H1 (cell line): ENCODE data around the gene ITPK1. TPM values are rescaled to one million over a fixed set of nuclear protein-coding genes. Genes with fewer than 3 reads are reported as not detected.
"Not testable (repeated sequence)": the region's sequence is repeated elsewhere in the genome, so short reads cannot be mapped to it uniquely, and the experiment has no call there.

Experiments used
- CTCF ChIA-PET: fragments of 300-600 bp; sonication (Branson Sonifier 250); formaldehyde crosslinking; loops from one replicate; lab custom pipeline; 2021; ENCODE audit not compliant: partially characterized antibody; lab: Charles Lee
- POLR2A ChIA-PET: fragments of 300-600 bp; sonication (Branson Sonifier 250); formaldehyde crosslinking; loops from one replicate; lab custom pipeline; 2021; ENCODE audit warnings: inconsistent platforms; ENCODE audit not compliant: partially characterized antibody; lab: Charles Lee
- DNase-seq, 2 experiments: peaks; one replicate each; pipeline versions ENCODE4 v3.0.0 to v3.0.0-alpha.2; 2010 to 2022; ENCODE audit warnings: low spot score in 2 of 2, low read depth in 1 of 2, mixed read lengths in 1 of 2
- FAIRE-seq: peaks from 2 replicates; lab custom pipeline; 2011; peaks lifted over from hg19 to GRCh38; lab: Jason Lieb, UNC
- H2AFZ ChIP-seq: 2 replicates; pipeline ENCODE4 v1.8.1; 2012; ENCODE audit warnings: low read length, inconsistent platforms
- H2AK5ac ChIP-seq: 2 replicates; pipeline ENCODE4 v1.6.1; 2013; ENCODE audit warnings: low read depth, low read length
- H2BK120ac ChIP-seq: replicated peaks from 2 replicates; pipeline ENCODE3; 2013; ENCODE audit warnings: low read depth, low read length, inconsistent platforms
- H2BK12ac ChIP-seq: 2 replicates; pipeline ENCODE4 v1.6.1; 2013; ENCODE audit warnings: low read depth, low read length
- H2BK15ac ChIP-seq: 2 replicates; pipeline ENCODE4 v1.6.1; 2013; ENCODE audit warnings: low read length
- H2BK20ac ChIP-seq: 2 replicates; pipeline ENCODE4 v1.6.1; 2013; ENCODE audit warnings: low read length
- H2BK5ac ChIP-seq: 2 replicates; pipeline ENCODE4 v1.6.1; 2013; ENCODE audit warnings: low read depth, low read length
- H3K14ac ChIP-seq: 2 replicates; pipeline ENCODE4 v1.6.1; 2013; ENCODE audit warnings: inconsistent platforms; ENCODE audit not compliant: insufficient read length
- H3K18ac ChIP-seq: 2 replicates; pipeline ENCODE4 v1.6.1; 2013; ENCODE audit warnings: low read length; ENCODE audit errors: extremely low read depth
- H3K23ac ChIP-seq: 2 replicates; pipeline ENCODE4 v1.6.1; 2013; ENCODE audit warnings: inconsistent platforms; ENCODE audit not compliant: insufficient read length
- H3K23me2 ChIP-seq: 2 replicates; pipeline ENCODE4 v1.6.1; 2013; ENCODE audit warnings: low read depth, low read length
- H3K27ac ChIP-seq: 2 replicates; pipeline ENCODE4 v1.6.1; 2011; ENCODE audit warnings: low read depth, low read length, inconsistent platforms
- H3K27me3 ChIP-seq, 4 experiments: replicated peaks in 1 of 4; 1 replicate in 1 of 4; 2 replicates in 3 of 4; pipeline versions ENCODE4 v1.6.1 to v1.8.1; 2011 to 2013; ENCODE audit warnings: low read length in 3 of 4, mild to moderate bottlenecking in 3 of 4, inconsistent platforms in 2 of 4, mixed read lengths in 2 of 4, moderate library complexity in 1 of 4; ENCODE audit not compliant: control insufficient read depth in 3 of 4, insufficient read depth in 3 of 4; ENCODE audit errors: extremely low read depth in 1 of 4
- H3K36me3 ChIP-seq, 4 experiments: 2 replicates each; pipeline versions ENCODE4 v1.6.1 to v1.8.1; 2011 to 2013; ENCODE audit warnings: mild to moderate bottlenecking in 4 of 4, low read length in 3 of 4, moderate library complexity in 2 of 4, control low read depth in 1 of 4, inconsistent platforms in 1 of 4; ENCODE audit not compliant: insufficient read depth in 4 of 4, control insufficient read depth in 2 of 4
- H3K4ac ChIP-seq: replicated peaks from 2 replicates; pipeline ENCODE3; 2013; ENCODE audit warnings: low read length, low read depth, mixed read lengths, inconsistent platforms; ENCODE audit not compliant: insufficient read length
- H3K4me1 ChIP-seq, 4 experiments: replicated peaks in 1 of 4; 1 replicate in 1 of 4; 2 replicates in 3 of 4; pipeline versions ENCODE4 v1.6.1 to v1.8.1; 2011 to 2013; ENCODE audit warnings: low read length in 3 of 4, inconsistent platforms in 2 of 4, mixed read lengths in 1 of 4; ENCODE audit not compliant: insufficient read depth in 4 of 4, control insufficient read depth in 3 of 4
- H3K4me2 ChIP-seq, 2 experiments: 2 replicates each; pipeline versions ENCODE4 v1.6.1 to v1.8.1; 2011 to 2013; ENCODE audit warnings: low read depth in 2 of 2, low read length in 2 of 2, control low read depth in 1 of 2, inconsistent platforms in 1 of 2, mild to moderate bottlenecking in 1 of 2; ENCODE audit not compliant: insufficient read depth in 1 of 2
- H3K4me3 ChIP-seq, 4 experiments: fragments of 200-600, 300-600 bp in 1 of 4; sonication (generic), shearing (Covaris generic), sonication (Bioruptor Twin) in 1 of 4; 2 replicates each; pipeline versions ENCODE4 v1.5.1 to v1.8.1; 2011 to 2016; ENCODE audit warnings: low read length in 4 of 4, low read depth in 3 of 4, control low read depth in 2 of 4, inconsistent platforms in 2 of 4, mild to moderate bottlenecking in 2 of 4, mixed read lengths in 1 of 4, moderate library complexity in 1 of 4; ENCODE audit not compliant: insufficient read depth in 2 of 4; ENCODE audit errors: extremely low read depth in 1 of 4
- H3K56ac ChIP-seq: replicated peaks from 2 replicates; pipeline ENCODE3; 2013; ENCODE audit warnings: low read depth, mild to moderate bottlenecking, mixed read lengths, low read length, inconsistent platforms; ENCODE audit not compliant: insufficient read length
- H3K79me1 ChIP-seq: 2 replicates; pipeline ENCODE4 v1.6.1; 2013; ENCODE audit warnings: low read depth, low read length, control low read depth
- H3K79me2 ChIP-seq, 2 experiments: 2 replicates each; pipeline versions ENCODE4 v1.6.1 to v1.8.1; 2012 to 2013; ENCODE audit warnings: low read length in 2 of 2, mild to moderate bottlenecking in 2 of 2, inconsistent platforms in 1 of 2; ENCODE audit not compliant: insufficient read depth in 2 of 2, control insufficient read depth in 1 of 2
- H3K9ac ChIP-seq, 4 experiments: replicated peaks in 1 of 4; 1 replicate in 1 of 4; 2 replicates in 3 of 4; pipeline versions ENCODE4 v1.6.1 to v1.8.1; 2011 to 2013; ENCODE audit warnings: low read depth in 3 of 4, low read length in 3 of 4, control low read depth in 2 of 4, mild to moderate bottlenecking in 2 of 4, moderate library complexity in 2 of 4, inconsistent platforms in 1 of 4; ENCODE audit errors: extremely low read depth in 1 of 4
- H3K9me3 ChIP-seq, 2 experiments: 2 replicates each; pipeline versions ENCODE4 v1.6.1 to v1.8.1; 2012 to 2013; ENCODE audit warnings: mild to moderate bottlenecking in 2 of 2, moderate library complexity in 2 of 2, control low read depth in 1 of 2, inconsistent platforms in 1 of 2, low read depth in 1 of 2, low read length in 1 of 2, mixed read lengths in 1 of 2; ENCODE audit not compliant: insufficient read depth in 2 of 2
- H4K20me1 ChIP-seq, 2 experiments: replicated peaks in 1 of 2; 2 replicates each; pipeline versions ENCODE3 to v1.8.1; 2011 to 2013; ENCODE audit warnings: inconsistent platforms in 2 of 2, low read length in 2 of 2, mild to moderate bottlenecking in 1 of 2; ENCODE audit not compliant: insufficient read depth in 2 of 2, control insufficient read depth in 1 of 2
- H4K5ac ChIP-seq: 2 replicates; pipeline ENCODE4 v1.6.1; 2013; ENCODE audit warnings: low read length, low read depth, mixed read lengths, inconsistent platforms; ENCODE audit not compliant: insufficient read length
- H4K8ac ChIP-seq: 2 replicates; pipeline ENCODE4 v1.8.0; 2013; ENCODE audit warnings: mild to moderate bottlenecking, moderate library complexity, low read length, inconsistent platforms; ENCODE audit not compliant: insufficient read depth; ENCODE audit errors: extremely low read depth
- H4K91ac ChIP-seq: replicated peaks from 2 replicates; pipeline ENCODE3; 2013; ENCODE audit warnings: low read length, mixed read lengths, inconsistent platforms; ENCODE audit not compliant: insufficient read length
- WGBS, 2 experiments: shearing (Covaris generic) in 1 of 2; methylation state at CpG; one replicate each; pipeline versions ENCODE4 v1.1.6 to v1.1.7; 2013 to 2015; ENCODE audit warnings: low lambda C conversion rate in 2 of 2, mixed read lengths in 2 of 2, inconsistent platforms in 1 of 2, low coverage in 1 of 2, missing lambda C conversion rate in 1 of 2; ENCODE audit not compliant: insufficient replicate concordance in 2 of 2, insufficient coverage in 1 of 2, insufficient read length in 1 of 2; ENCODE audit errors: extremely low coverage in 1 of 2, missing lambda C conversion rate in 1 of 2; 5-methylcytosine and 5-hydroxymethylcytosine counted together
- polyA plus RNA-seq, 7 experiments: library from polyadenylated mRNA; depleted of rRNA in 3 of 7; stranded (reverse) in 5 of 7; unstranded in 2 of 7; fragments of >200 nt in 5 of 7; fragments of 200-250 nt in 2 of 7; gene quantifications; 1 replicate in 5 of 7; 2 replicates in 1 of 7; 4 replicates in 1 of 7; pipeline versions ENCODE4 v1.2.1 to v1.2.3, GENCODE V29; 2011 to 2013; ENCODE audit warnings: missing spikeins in 2 of 7, mixed read lengths in 2 of 7
- total RNA-seq: library from RNA; stranded (reverse); fragmentation: NEBNext Ultra II Directional; extraction: Animal tissue kit (Norgen Biotek cat#: 25700); gene quantifications from 2 replicates; pipeline ENCODE4 v1.2.1, GENCODE V29; 2021

The ITPK1 gene
- total and polyA plus RNA-seq, 2 of the 8 experiments (the other 6 are each of a cell fraction or from before 2014, with no cell fraction given), result 108 to 143 TPM

DNA sequence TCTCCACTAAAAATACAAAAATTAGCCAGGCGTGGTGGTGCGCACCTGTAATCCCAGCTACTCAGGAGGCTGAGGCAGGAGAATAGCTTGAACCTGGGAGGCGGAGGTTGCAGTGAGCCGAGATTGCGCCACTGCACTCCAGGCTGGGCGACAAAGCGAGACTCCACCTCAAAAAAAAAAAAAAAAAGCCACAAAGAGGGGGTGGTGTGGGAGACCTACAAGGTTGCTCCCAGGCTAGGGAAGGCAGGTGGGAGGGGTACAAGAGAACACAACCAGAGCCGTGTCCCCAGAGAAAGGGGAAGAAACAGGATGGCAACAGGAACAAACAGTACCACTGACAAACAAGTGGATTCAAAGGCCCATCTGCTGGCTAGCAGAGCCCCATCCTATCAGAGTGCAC is 4.2 kb downstream of the ITPK1 start:
- H2AFZ ChIP-seq, H4K91ac ChIP-seq, H3K4me3 ChIP-seq, DNase-seq, H3K4ac ChIP-seq, H3K27ac ChIP-seq, H4K5ac ChIP-seq, FAIRE-seq, H3K18ac ChIP-seq, H2BK12ac ChIP-seq, H2BK15ac ChIP-seq, H2BK20ac ChIP-seq, H3K9me3 ChIP-seq, H4K8ac ChIP-seq, H3K27me3 ChIP-seq, H3K9ac ChIP-seq, H3K14ac ChIP-seq, H3K23ac ChIP-seq, H2BK120ac ChIP-seq, POLR2A ChIA-PET, H3K4me2 ChIP-seq, H2BK5ac ChIP-seq, H3K56ac ChIP-seq, H3K36me3 ChIP-seq: not testable (repeated sequence)
- peaks cover 15 to 22% (median 18%) of the 10 kb centered on the region in 4 experiments for H3K4me1 ChIP-seq
- 0 out of 2 replicates have a peak overlapping the region, but pooled peaks have one; percentile 82 for H2AK5ac ChIP-seq
- CTCF ChIA-PET, result interaction anchor here (0.7 to 5.0 kb wide), 15 partner anchors 8 to 231 kb away, joined by 3 to 128 read pairs (median 4); no protein-coding TSS in a partner anchor
- peaks cover 11% of the 10 kb centered on the region for H3K23me2 ChIP-seq
- peaks cover 15 to 24% of the 10 kb centered on the region in 2 experiments for H4K20me1 ChIP-seq
- peaks cover 9 to 81% of the 10 kb centered on the region in 2 experiments; a peak in 3 of 4 replicates for H3K79me2 ChIP-seq
- H3K79me1 ChIP-seq, result peaks cover 16% of the 10 kb centered on the region
- 86% methylated on average over 2 of the region's 8 CpGs; no CpG with 5 or more reads in 1 of the 2 experiments for WGBS, 2 experiments
